DOHH2 (cell line): ENCODE results near the gene ZNF385D.

Source experiments
- H3F3A ChIP-seq: fragments of 200-600 bp; sonication (generic), shearing (Covaris generic); 2 replicates; pipeline ENCODE4 v1.6.0; 2016; ENCODE audit warnings: antibody characterized with exemption, mild to moderate bottlenecking; ENCODE audit not compliant: control insufficient read depth, insufficient read depth
- H3K27ac ChIP-seq: fragments of 200-600 bp; sonication (generic); 2 replicates; pipeline ENCODE4 v1.5.1; 2014; ENCODE audit warnings: low read depth, mild to moderate bottlenecking, low read length, moderate library complexity
- H3K27me3 ChIP-seq: fragments of 200-600 bp; sonication (generic); 2 replicates; pipeline ENCODE4 v1.6.1; 2014; ENCODE audit warnings: mild to moderate bottlenecking, low read length, mixed read lengths; ENCODE audit not compliant: control insufficient read depth
- H3K36me3 ChIP-seq: fragments of 200-600 bp; sonication (generic); 2 replicates; pipeline ENCODE4 v1.6.1; 2014; ENCODE audit warnings: mild to moderate bottlenecking, low read length, moderate library complexity, mixed read lengths; ENCODE audit not compliant: control insufficient read depth
- H3K4me1 ChIP-seq: fragments of 200-600 bp; sonication (generic); 2 replicates; pipeline ENCODE4 v1.6.1; 2014; ENCODE audit warnings: mild to moderate bottlenecking, low read length, mixed read lengths; ENCODE audit not compliant: control insufficient read depth
- H3K4me2 ChIP-seq: fragments of 200-600 bp; sonication (generic); 2 replicates; pipeline ENCODE4 v1.6.0; 2014; ENCODE audit warnings: mild to moderate bottlenecking, low read length, moderate library complexity
- H3K4me3 ChIP-seq: fragments of 200-600 bp; sonication (generic); 2 replicates; pipeline ENCODE4 v1.5.1; 2014; ENCODE audit warnings: mild to moderate bottlenecking, low read length, mixed read lengths
- H3K79me2 ChIP-seq: fragments of 200-600 bp; sonication (generic); 2 replicates; pipeline ENCODE4 v1.6.1; 2014; ENCODE audit warnings: mild to moderate bottlenecking, low read length, mixed read lengths; ENCODE audit not compliant: control insufficient read depth
- H3K9me2 ChIP-seq: fragments of 200-600 bp; sonication (generic); replicated peaks from 2 replicates; pipeline ENCODE4 v1.6.1; 2014; ENCODE audit warnings: mild to moderate bottlenecking, low read length, mixed read lengths; ENCODE audit not compliant: control insufficient read depth
- H3K9me3 ChIP-seq: fragments of 200-600 bp; sonication (generic); 2 replicates; pipeline ENCODE4 v1.6.1; 2014; ENCODE audit warnings: antibody characterized with exemption, low read length, mixed read lengths; ENCODE audit not compliant: control insufficient read depth, insufficient read depth
- H4K20me1 ChIP-seq: fragments of 200-600 bp; sonication (generic); 2 replicates; pipeline ENCODE4 v1.6.0; 2014; ENCODE audit warnings: low read depth, mild to moderate bottlenecking, antibody characterized with exemption, low read length, moderate library complexity; ENCODE audit not compliant: control insufficient read depth, insufficient read depth
- CTCF ChIP-seq: fragments of 200-600 bp; sonication (generic); IDR thresholded peaks from one replicate; pipeline ENCODE4 v1.5.1; 2014; ENCODE audit warnings: antibody characterized with exemption, mild to moderate bottlenecking, low read depth, low read length; ENCODE audit not compliant: poor library complexity, severe bottlenecking
- EZH2phosphoT487 ChIP-seq: fragments of 200-600 bp; sonication (generic); IDR thresholded peaks from 2 replicates; pipeline ENCODE4 v1.6.1; 2017; ENCODE audit warnings: borderline replicate concordance, mild to moderate bottlenecking, antibody characterized with exemption, low read length, moderate library complexity, mixed read lengths

Gene ZNF385D

GRCh38 chr3:21738935-21739702 lies 11.9 kb downstream of the ZNF385D start:
- Histone ChIP-seq H3K4me1 (no peaks in the 10 kb centered on the region), H3K79me2 (no peaks in the 10 kb centered on the region), H3K27me3 (no peaks in the 10 kb centered on the region), H4K20me1 (no peaks in the 10 kb centered on the region), H3K9me2 (no peaks in the 10 kb centered on the region), H3K4me3 (no peak overlapping the region), H3K27ac (no peak overlapping the region), H3K4me2 (no peak overlapping the region), H3F3A (no peaks in the 10 kb centered on the region), H3K36me3 (no peaks in the 10 kb centered on the region), H3K9me3 (no peaks in the 10 kb centered on the region)
- TF ChIP-seq CTCF (no peak), EZH2phosphoT487 (no peak)

- Histone ChIP-seq H4K20me1 (no peaks in the 10 kb centered on the region), H3F3A (no peaks in the 10 kb centered on the region), H3K4me3 (no peak overlapping the region), H3K4me2 (no peak overlapping the region), H3K79me2 (no peaks in the 10 kb centered on the region), H3K27ac (no peak overlapping the region), H3K27me3 (no peaks in the 10 kb centered on the region), H3K4me1 (no peaks in the 10 kb centered on the region), H3K9me2 (no peaks in the 10 kb centered on the region), H3K9me3 (no peaks in the 10 kb centered on the region), H3K36me3 (no peaks in the 10 kb centered on the region)
- TF ChIP-seq EZH2phosphoT487 (no peak), CTCF (no peak)
Measured at GRCh38 chr3:21738283-21738682, 12.7 kb downstream of the ZNF385D start.

- Histone ChIP-seq H3K79me2 (no peaks in the 10 kb centered on the region), H3K27ac (no peak overlapping the region), H3K27me3 (no peaks in the 10 kb centered on the region), H3F3A (no peaks in the 10 kb centered on the region), H3K4me3 (no peak overlapping the region), H3K36me3 (no peaks in the 10 kb centered on the region), H3K9me3 (no peaks in the 10 kb centered on the region), H3K9me2 (no peaks in the 10 kb centered on the region), H3K4me2 (no peak overlapping the region), H3K4me1 (no peaks in the 10 kb centered on the region), H4K20me1 (no peaks in the 10 kb centered on the region)
- no peak for TF ChIP-seq EZH2phosphoT487
- TF ChIP-seq CTCF: no peak
Measured at GRCh38 chr3:21734746-21735145, 16.3 kb downstream of the ZNF385D start.
